ENCODE measurements around the gene FOXRED2. TPM values are rescaled to one million over a fixed set of nuclear protein-coding genes. Genes with fewer than 3 reads are reported as not detected.

Gene FOXRED2
- total and polyA plus RNA-seq, 2 experiments from 2014 or later = 11.5 to 38.3 TPM

- no peak for TF ChIP-seq ZNF462 (CRISPR knock-in tag; IDR thresholded peaks at IDR 0.05)
Observed at GRCh38 chr22:36475341-36475740, 31.5 kb downstream of the FOXRED2 start (continued).

- H3K4me1 ChIP-seq (ENCODE audit: insufficient read depth) = no peaks in the 10 kb centered on the region
- H3K4me3 ChIP-seq = no peak overlapping the region
- DNase-seq (ENCODE audit: low spot score) (no peak), ATAC-seq (no peak)
- H3K9me2 ChIP-seq (ENCODE audit: insufficient read depth) = no peaks in the 10 kb centered on the region
- H3K79me2 ChIP-seq (replicated peaks; ENCODE audit: insufficient read depth) = no peaks in the 10 kb centered on the region
- no peaks in the 10 kb centered on the region for H3K27me3 ChIP-seq (ENCODE audit: insufficient read depth)
- Mint-ChIP-seq H3K4me3 (no peak overlapping the region), H3K4me1 (no peaks in the 10 kb centered on the region; the same call in 2 of the 3 replicates), H3K27me3 (ENCODE audit: insufficient read depth, low read depth, poor library complexity) (peaks cover 10% of the 10 kb centered on the region), H3K36me3 (ENCODE audit: low read depth) (peaks cover 29% of the 10 kb centered on the region), H3K9me3 (no peaks in the 10 kb centered on the region), H3K27ac (no peak overlapping the region)
- no peak overlapping the region for H3K27ac ChIP-seq (ENCODE audit: low read depth)
- no peak overlapping the region for H2AFZ ChIP-seq
- no peak for TF ChIP-seq STAT1 (IDR thresholded peaks at IDR 0.05; ENCODE audit: unreplicated experiment)
- H3K36me3 ChIP-seq (ENCODE audit: insufficient read depth) = no peaks in the 10 kb centered on the region
- H3K4me2 ChIP-seq = no peak overlapping the region
- no peaks in the 10 kb centered on the region; the same call in 1 of the 2 replicates for H4K20me1 ChIP-seq (replicated peaks; ENCODE audit: insufficient read depth)
- H3F3A ChIP-seq (replicated peaks; ENCODE audit: low read depth) = no peaks in the 10 kb centered on the region
Observed at GRCh38 chr22:36472689-36473088, 34.2 kb downstream of the FOXRED2 start.

- H3K27me3 Mint-ChIP-seq (ENCODE audit: insufficient read depth, low read depth, poor library complexity) = peaks cover 10% of the 10 kb centered on the region
- Histone ChIP-seq H3K4me2 (no peak overlapping the region), H3K36me3 (ENCODE audit: insufficient read depth) (no peaks in the 10 kb centered on the region), H3K27me3 (ENCODE audit: insufficient read depth) (no peaks in the 10 kb centered on the region), H3K79me2 (replicated peaks; ENCODE audit: insufficient read depth) (no peaks in the 10 kb centered on the region), H3F3A (replicated peaks; ENCODE audit: low read depth) (no peaks in the 10 kb centered on the region), H2AFZ (no peak overlapping the region), H3K27ac (ENCODE audit: low read depth) (no peak overlapping the region), H3K9me2 (ENCODE audit: insufficient read depth) (no peaks in the 10 kb centered on the region), H3K4me1 (ENCODE audit: insufficient read depth) (no peaks in the 10 kb centered on the region), H3K4me3 (no peak overlapping the region), H4K20me1 (replicated peaks; ENCODE audit: insufficient read depth) (no peaks in the 10 kb centered on the region)
- no peaks in the 10 kb centered on the region; the same call in 2 of the 3 replicates for H3K4me1 Mint-ChIP-seq
- DNase-seq (ENCODE audit: low spot score) (no peak), ATAC-seq (no peak)
- peaks cover 19% of the 10 kb centered on the region for H3K36me3 Mint-ChIP-seq (ENCODE audit: low read depth)
- no peaks in the 10 kb centered on the region for H3K9me3 Mint-ChIP-seq
- H3K4me3 Mint-ChIP-seq = no peak overlapping the region
- H3K27ac Mint-ChIP-seq = no peak overlapping the region
- TF ChIP-seq ETS1 (IDR thresholded peaks at IDR 0.05) = no peak
- no peak for TF ChIP-seq CTCF (conservative IDR thresholded peaks at IDR 0.05; ENCODE audit: low read depth in 2 of 2)
- TF ChIP-seq JUNB (IDR thresholded peaks at IDR 0.05; ENCODE audit: unreplicated experiment) = no peak
- TF ChIP-seq NANOG (IDR thresholded peaks at IDR 0.05; ENCODE audit: borderline replicate concordance) = no peak
Observed at GRCh38 chr22:36471341-36471821, 35.5 kb downstream of the FOXRED2 start.

Data from GM23338 (cell line).